ENCODE results near the gene CDKAL1. TPM values are rescaled to one million over a fixed set of nuclear protein-coding genes. Genes with fewer than 3 reads are reported as not detected.

The CDKAL1 gene
- total and polyA plus RNA-seq, 2 donors (not counting 3 experiments of a cell fraction or from before 2014, with no cell fraction given), result 6.1 to 20.5 TPM

DNA sequence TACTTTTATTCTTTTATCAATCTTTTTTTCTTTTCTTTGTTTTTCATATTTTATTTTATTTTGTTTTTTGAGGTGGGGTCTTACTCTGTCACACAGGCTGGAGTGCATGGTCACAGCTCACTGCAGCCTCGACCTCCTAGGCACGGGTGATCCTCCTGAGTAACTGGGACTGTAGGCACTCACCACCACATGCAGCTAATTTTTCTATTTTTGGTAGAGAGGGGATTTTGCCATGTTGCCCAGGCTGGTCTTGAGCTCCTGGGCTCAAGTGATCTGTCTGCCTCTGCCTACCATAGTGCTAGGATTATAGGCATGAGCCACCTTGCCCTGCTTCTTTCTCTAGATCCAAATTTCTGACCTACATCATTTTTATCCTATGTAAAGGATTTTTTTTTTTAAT is 153.2 kb downstream of the CDKAL1 start:
- ChIA-PET POLR2A (no interaction called here), CTCF (interaction anchor here (0.8 kb wide), 1 partner anchor 9 kb away, joined by 3 read pairs; no protein-coding TSS in a partner anchor)
- no peak overlapping the region for H3K4me2 ChIP-seq (ENCODE audit: insufficient read depth, low read length)
- H2AFZ ChIP-seq (ENCODE audit: low read depth, low read length), result no peak overlapping the region
- BruUV-seq (replicated peaks), result no TSS peak
- H3K9ac ChIP-seq (replicated peaks; ENCODE audit: extremely low read depth, insufficient read depth, low read length), result no peak overlapping the region
- H3K9me1 ChIP-seq (replicated peaks; ENCODE audit: control insufficient read depth, extremely low read depth, insufficient read depth, low read length), result no peaks in the 10 kb centered on the region
- TF ChIP-seq EZH2 (IDR thresholded peaks at IDR 0.05; ENCODE audit: borderline replicate concordance, low read depth, low read length, severe bottlenecking), result no peak
- TF ChIP-seq, protein P1, sequence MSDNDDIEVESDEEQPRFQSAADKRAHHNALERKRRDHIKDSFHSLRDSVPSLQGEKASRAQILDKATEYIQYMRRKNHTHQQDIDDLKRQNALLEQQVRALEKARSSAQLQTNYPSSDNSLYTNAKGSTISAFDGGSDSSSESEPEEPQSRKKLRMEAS (IDR thresholded peaks at IDR 0.05; ENCODE audit: insufficient read depth, insufficient read length), result no peak
- TF ChIP-seq FOS (IDR thresholded peaks at IDR 0.05; ENCODE audit: borderline replicate concordance, insufficient read depth, low read length), result no peak
- TF ChIP-seq JUN (IDR thresholded peaks at IDR 0.05; ENCODE audit: borderline replicate concordance, insufficient read depth, insufficient read length, low read depth), result no peak
- TF ChIP-seq POLR2AphosphoS5 (IDR thresholded peaks at IDR 0.05; ENCODE audit: insufficient read depth, low read depth, low read length), result no peak
- TF ChIP-seq GATA2 (IDR thresholded peaks at IDR 0.05; ENCODE audit: insufficient read depth, insufficient read length, low read depth, low read length), result no peak
- TF ChIP-seq, protein P2, sequence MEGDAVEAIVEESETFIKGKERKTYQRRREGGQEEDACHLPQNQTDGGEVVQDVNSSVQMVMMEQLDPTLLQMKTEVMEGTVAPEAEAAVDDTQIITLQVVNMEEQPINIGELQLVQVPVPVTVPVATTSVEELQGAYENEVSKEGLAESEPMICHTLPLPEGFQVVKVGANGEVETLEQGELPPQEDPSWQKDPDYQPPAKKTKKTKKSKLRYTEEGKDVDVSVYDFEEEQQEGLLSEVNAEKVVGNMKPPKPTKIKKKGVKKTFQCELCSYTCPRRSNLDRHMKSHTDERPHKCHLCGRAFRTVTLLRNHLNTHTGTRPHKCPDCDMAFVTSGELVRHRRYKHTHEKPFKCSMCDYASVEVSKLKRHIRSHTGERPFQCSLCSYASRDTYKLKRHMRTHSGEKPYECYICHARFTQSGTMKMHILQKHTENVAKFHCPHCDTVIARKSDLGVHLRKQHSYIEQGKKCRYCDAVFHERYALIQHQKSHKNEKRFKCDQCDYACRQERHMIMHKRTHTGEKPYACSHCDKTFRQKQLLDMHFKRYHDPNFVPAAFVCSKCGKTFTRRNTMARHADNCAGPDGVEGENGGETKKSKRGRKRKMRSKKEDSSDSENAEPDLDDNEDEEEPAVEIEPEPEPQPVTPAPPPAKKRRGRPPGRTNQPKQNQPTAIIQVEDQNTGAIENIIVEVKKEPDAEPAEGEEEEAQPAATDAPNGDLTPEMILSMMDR (IDR thresholded peaks at IDR 0.05; ENCODE audit: extremely low read depth in 1 of 2, insufficient read depth in 1 of 2, low read depth in 1 of 2, low read length in 2 of 2), result no peak
- no peak for TF ChIP-seq POLR2A (IDR thresholded peaks at IDR 0.05; ENCODE audit: low read depth, low read length)
- no peak for TF ChIP-seq MYC (IDR thresholded peaks at IDR 0.05; ENCODE audit: low read depth, low read length)
- H3K4me1 ChIP-seq (ENCODE audit: control insufficient read depth, extremely low read depth, insufficient read depth, low read length), result no peaks in the 10 kb centered on the region
- intact Hi-C loops (cut with micrococcal nuclease) (no loop called here), dilution Hi-C loops (cut with MboI; ENCODE audit: extremely low pct_ligation_motif_present, low sequenced_read_pairs) (no loop called here)
- no peak overlapping the region for H3K27ac ChIP-seq (ENCODE audit: insufficient read depth, low read depth, low read length)
- H3K9me3 ChIP-seq (replicated peaks; ENCODE audit: control insufficient read depth, insufficient read depth, low read length), result no peaks in the 10 kb centered on the region
- FAIRE-seq (no peak), DNase-seq (ENCODE audit: low read depth, low spot score) (no peak)
- H3K27me3 ChIP-seq (ENCODE audit: control insufficient read depth in 2 of 2, insufficient read depth in 2 of 2, low read length in 2 of 2), result no peaks in the 10 kb centered on the region
- no peaks in the 10 kb centered on the region for H3K36me3 ChIP-seq (ENCODE audit: control insufficient read depth in 2 of 2, extremely low read depth in 1 of 2, insufficient read depth in 2 of 2, low read length in 2 of 2)
- peaks cover 8% of the 10 kb centered on the region for H3K79me2 ChIP-seq (ENCODE audit: control insufficient read depth, insufficient read depth, low read length)
- no peaks in the 10 kb centered on the region for H4K20me1 ChIP-seq (replicated peaks; ENCODE audit: control insufficient read depth, extremely low read depth, insufficient read depth, low read length)
- no peak overlapping the region for H3K4me3 ChIP-seq (replicated peaks in 1 of 3; ENCODE audit: insufficient read depth in 1 of 3, low read depth in 1 of 3, low read length in 3 of 3)
